NCI-H2081 (cell line): ENCODE data around the gene MSH3.
"Not testable (repeated sequence)": the region's sequence is repeated elsewhere in the genome, so short reads cannot be mapped to it uniquely, and the experiment has no call there.

Experiments used
- DNase-seq, 2 experiments: peaks; one replicate each; lab custom pipeline; 2025; lab: John Stamatoyannopoulos, UW

Gene MSH3

GRCh38 chr5:80853413-80853812 lies 199.0 kb downstream of the MSH3 start:
- DNase-seq: no peak

- DNase-seq: no peak
Measured at GRCh38 chr5:80854583-80854982, 200.1 kb downstream of the MSH3 start.

- DNase-seq: no peak
Measured at GRCh38 chr5:80860924-80861613, 206.6 kb downstream of the MSH3 start.

- no peak for DNase-seq
Measured at GRCh38 chr5:80863708-80864107, 209.3 kb downstream of the MSH3 start.

- DNase-seq: no peak
Measured at GRCh38 chr5:80864109-80864508, 209.7 kb downstream of the MSH3 start.

GRCh38 chr5:80864706-80865435 lies 210.4 kb downstream of the MSH3 start:
- no peak for DNase-seq

GRCh38 chr5:80865551-80865950 lies 211.1 kb downstream of the MSH3 start:
- no peak for DNase-seq

- no peak for DNase-seq
Measured at GRCh38 chr5:80866371-80866770, 211.9 kb downstream of the MSH3 start.

GRCh38 chr5:80867233-80867632 lies 212.8 kb downstream of the MSH3 start:
- no peak for DNase-seq

GRCh38 chr5:80870442-80870841 lies 216.0 kb downstream of the MSH3 start:
- no peak for DNase-seq

- no peak for DNase-seq
Measured at GRCh38 chr5:80871541-80871961, 217.1 kb downstream of the MSH3 start.

GRCh38 chr5:80874162-80874561 lies 219.7 kb downstream of the MSH3 start:
- no peak for DNase-seq

GRCh38 chr5:80877592-80877991 lies 223.1 kb downstream of the MSH3 start:
- DNase-seq: no peak

GRCh38 chr5:80881726-80882125 lies 227.3 kb downstream of the MSH3 start:
- no peak for DNase-seq

- not testable (repeated sequence) for DNase-seq
Measured at GRCh38 chr5:80883390-80883789, 228.9 kb downstream of the MSH3 start.

- no peak for DNase-seq
Measured at GRCh38 chr5:80884086-80884813, 229.8 kb downstream of the MSH3 start.

- DNase-seq: no peak
Measured at GRCh38 chr5:80884929-80885328, 230.5 kb downstream of the MSH3 start.

GRCh38 chr5:80885396-80886000 lies 231.0 kb downstream of the MSH3 start:
- DNase-seq: no peak

- DNase-seq: no peak
Measured at GRCh38 chr5:80894083-80894482, 239.6 kb downstream of the MSH3 start.

GRCh38 chr5:80895523-80895922 lies 241.1 kb downstream of the MSH3 start:
- DNase-seq: no peak

- not testable (repeated sequence) for DNase-seq
Measured at GRCh38 chr5:80902624-80903023, 248.2 kb downstream of the MSH3 start.

GRCh38 chr5:80904533-80905187 lies 250.2 kb downstream of the MSH3 start:
- no peak for DNase-seq
